HG02973 (cell line): ENCODE results near the gene IFNLR1.

Experiments used
- ATAC-seq: cut with Tn5 transposase; IDR thresholded peaks from one replicate; pipeline ENCODE4 v1.9.1; 2021; ENCODE audit warnings: moderate library complexity; ENCODE audit not compliant: unreplicated experiment

The IFNLR1 gene

DNA sequence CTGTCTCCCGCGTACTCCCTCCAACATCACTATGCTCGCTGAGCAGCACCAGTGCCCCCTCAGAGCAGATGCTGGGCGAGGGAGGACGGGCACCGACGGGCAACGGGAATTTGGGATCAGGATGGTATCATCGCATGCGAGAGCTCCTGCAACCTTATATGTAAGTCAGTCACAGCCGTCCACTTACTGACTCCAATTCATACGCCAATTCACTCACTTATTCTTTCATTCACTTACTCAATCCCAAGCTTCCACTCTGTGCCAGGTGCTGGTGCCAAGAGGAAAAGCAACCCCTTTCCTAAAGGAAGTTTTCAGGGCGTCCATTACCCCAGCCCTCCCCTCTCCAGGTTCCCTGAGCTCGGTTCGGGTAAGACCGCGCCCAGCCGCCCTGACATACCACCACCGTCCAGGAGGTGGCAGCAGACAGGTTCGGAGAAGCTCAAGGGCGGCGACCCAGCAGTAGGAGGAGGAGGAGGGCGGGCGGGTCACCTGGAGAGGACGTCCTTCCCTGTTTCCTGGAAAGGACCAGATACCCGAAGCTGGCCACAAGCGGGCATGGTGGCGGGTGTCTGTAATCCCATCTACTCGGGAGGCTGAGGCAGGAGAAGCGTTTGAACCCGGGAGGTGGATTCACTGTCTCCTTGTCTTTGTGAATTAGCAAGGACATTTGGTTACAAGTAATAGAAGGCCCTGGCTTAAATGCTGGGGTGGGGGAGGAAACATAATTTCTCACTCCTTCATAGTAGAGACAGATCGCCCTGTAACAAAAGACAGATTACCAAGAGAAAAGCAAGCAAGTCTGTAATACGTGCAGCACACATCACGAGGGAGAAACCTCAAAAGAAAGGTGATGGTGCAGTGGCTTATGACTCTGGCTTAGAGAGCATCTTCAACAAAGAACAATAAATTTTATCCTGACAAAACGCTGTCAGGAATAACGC, 36.6 kb downstream of the IFNLR1 start:
- ATAC-seq, result no peak

DNA sequence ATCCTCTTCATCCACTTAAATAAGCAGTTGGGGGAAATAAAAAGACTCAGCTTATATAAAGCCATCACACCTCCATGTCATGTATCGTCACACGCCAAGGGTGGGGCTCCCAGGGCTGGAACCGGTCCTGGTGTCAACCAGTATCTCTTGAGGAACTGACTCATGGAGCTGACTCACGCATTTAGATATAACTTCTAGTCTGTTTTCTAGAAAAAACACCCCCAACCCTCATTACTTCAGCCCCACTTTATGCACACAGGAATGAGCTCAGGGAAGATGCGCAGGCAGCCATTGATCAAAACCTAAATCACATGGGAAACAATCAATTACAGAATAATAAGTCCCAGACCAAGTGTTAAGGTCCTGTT, 37.2 kb downstream of the IFNLR1 start:
- no peak for ATAC-seq

DNA sequence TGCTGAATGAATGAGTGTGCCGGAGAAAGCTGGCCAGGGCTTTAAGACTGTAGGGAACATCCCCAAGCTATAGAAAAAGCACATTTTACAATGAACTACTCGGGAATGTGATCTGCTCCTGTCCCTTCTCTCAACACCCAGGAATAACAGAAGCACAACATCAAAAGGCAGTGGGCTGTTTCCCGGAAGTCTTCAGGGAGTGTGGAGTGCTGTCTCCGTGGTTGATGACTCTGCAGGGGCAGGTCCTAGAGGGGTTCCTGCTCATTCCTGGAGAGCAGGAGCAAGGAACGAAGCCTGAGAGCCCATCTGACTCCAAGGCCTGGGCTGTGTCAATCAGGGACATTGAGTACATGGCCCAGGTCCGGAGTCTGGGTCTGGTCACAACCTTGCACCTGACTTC, 39.3 kb downstream of the IFNLR1 start:
- ATAC-seq, result no peak

DNA sequence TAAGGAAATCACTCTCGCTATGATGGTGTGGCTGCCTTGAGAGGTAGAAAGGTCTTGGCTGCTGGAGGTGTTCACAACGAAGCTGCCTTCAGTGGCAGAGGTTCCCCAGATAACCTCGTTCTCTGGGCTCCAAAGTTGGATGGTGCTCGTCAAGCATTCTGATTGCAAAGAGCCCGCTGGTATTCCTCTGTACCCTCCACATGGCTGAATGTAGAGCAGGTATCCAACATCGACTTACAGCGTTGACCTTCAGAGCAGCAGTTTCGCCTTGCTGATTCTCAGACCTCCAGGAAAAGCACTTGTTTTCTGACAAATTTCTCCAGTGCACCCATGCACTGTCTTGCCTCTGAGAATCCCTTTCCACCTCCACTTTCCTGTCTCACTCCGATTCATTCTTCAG, 39.9 kb downstream of the IFNLR1 start:
- no peak for ATAC-seq

DNA sequence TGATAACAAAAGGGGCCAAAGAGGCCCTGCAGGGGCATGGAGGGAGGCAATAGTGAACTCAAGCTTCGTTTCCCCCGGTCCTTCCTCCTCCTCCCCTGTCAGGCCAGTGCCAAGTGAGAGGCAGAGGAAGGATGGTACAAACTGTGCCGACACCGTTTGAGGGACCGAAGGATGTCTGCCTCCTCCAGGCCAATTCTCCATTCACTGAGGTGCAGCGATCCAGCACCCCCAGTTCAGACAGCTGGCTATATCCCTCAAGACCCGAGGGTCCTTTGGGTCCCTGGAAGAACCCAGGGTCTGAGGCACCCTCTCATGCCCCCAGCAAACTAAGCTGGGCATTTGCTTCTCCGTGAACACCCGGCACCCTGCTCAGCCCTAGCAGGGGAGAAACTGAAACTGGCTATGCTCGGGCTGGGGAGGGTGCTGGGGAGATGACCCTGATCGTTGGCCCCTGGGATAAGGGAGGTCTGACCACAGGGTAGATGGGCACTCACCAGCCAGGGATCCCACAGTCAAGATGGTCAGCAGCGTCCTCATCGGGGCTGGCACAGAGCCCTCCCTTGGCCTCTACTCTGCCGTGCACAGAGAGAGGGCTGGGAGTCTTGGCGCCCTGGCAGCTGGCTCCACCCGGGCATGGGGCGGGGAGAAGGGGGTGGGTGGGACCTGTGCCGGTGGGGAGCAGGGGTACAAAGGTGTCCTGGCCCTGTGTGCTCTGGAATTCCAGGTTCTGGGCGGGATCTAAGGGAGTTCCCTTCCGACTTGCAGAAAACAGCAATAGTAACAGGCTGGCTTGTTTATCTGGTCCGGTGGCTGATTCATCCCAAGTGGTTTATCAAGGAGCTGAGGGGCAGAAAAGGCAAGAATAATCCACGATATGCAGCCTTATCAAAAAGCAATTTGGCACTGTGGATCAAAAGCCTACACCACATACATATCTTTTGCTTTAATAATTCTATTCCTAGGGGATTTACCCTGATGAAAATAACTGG, 44.2 kb downstream of the IFNLR1 start, which contains the start of gene IL22RA1:
Gene IL22RA1, minus strand, starts transcription at position 595 of the 989 bp plus-strand sequence. Its CDS starts 58 bp downstream, at position 537.
- no peak for ATAC-seq

DNA sequence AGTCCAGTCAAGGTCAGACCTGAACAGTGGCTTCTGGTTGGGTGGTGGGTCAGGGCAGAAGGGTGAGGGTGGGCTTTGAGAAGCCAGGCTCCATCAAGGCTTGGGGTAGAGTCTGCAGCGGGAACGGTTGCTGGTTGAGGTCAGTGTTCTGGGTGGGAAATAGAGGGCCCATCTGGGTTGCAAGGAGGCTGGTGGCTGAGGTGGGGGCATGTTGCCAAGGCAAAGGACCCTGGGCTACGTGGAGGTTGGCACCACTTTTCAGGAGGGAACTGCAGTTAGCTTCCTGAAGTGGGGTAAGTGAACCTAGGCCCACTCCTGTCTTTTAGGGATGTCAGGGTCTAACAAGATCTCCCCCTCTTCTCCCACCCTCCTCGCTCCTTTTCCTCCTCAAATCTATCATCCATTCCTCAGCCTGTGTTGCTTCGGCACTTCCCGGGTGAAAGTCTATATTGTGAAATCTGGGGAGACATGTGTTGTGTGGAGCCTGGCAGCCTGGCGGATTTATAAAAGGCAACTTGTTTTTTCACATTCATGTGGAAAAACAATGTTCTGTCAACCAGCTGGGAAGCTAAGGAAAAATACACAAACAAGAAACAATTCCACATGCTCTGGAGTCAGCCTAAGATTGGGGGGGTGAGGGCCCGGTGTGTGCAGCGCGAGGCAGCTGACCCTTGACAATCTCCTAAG, 45.6 kb downstream of the IFNLR1 start:
- no peak for ATAC-seq

DNA sequence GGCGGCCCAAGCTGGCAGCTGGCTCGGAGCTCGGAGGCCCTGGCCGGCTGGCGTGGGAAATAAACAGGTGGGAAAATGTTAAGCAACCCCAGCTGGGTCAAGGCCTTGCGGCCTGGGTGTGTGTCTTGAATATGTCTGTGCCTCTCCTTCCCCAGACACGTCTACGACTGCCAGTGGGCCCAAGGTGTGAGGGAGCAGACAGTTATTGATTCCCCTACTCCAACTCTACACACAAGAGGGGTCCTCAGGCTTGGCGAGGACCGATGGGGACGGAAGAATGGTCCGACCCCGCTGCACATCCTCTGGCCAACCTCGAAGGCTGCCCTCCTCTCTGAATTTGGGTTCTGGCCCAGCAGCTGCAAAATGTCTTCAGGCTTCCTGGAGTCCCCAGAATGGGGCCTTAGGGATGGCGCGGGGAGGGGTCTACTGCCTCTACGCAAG, 46.3 kb downstream of the IFNLR1 start:
- ATAC-seq, result no peak

DNA sequence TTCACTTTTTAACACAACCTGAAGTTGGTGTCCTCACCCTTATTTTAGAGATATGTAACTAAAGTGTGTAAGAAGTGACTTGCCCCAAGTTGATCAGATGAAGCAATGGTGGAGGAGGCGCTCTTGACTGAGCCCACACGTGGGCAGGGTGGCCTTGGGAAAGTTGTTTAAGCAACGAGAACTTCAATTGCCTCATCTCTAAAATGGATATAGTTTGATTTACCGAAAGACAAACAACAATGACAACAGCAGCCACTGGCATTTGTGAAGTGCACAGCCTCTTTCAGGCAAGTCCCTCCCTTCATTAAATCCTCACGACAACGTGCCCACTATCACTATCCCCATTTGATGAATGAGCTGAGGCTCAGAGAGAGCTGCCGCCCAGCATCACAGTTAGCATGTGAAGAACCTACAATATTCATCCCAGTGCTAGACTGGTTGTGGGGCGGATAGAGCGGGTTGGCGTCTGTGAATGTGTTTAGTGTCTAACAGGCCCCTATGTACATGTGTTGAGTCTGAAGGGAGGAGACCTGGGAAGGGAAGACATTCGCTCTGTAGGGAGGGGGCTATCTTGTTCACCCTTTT, 47.2 kb downstream of the IFNLR1 start:
- ATAC-seq, result no peak

DNA sequence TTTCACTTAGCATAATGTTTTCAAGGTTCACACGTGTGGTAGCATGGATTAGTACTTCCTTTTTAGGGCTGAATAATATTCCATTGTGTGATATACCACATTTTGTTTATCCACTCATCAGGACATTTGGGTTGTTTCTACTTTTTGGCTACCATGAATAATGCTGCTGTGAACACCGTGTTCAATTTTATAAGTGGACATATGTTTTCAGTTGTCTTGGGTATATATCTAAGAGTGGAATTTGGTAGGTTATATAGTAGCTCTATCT, 47.9 kb downstream of the IFNLR1 start:
- no peak for ATAC-seq

DNA sequence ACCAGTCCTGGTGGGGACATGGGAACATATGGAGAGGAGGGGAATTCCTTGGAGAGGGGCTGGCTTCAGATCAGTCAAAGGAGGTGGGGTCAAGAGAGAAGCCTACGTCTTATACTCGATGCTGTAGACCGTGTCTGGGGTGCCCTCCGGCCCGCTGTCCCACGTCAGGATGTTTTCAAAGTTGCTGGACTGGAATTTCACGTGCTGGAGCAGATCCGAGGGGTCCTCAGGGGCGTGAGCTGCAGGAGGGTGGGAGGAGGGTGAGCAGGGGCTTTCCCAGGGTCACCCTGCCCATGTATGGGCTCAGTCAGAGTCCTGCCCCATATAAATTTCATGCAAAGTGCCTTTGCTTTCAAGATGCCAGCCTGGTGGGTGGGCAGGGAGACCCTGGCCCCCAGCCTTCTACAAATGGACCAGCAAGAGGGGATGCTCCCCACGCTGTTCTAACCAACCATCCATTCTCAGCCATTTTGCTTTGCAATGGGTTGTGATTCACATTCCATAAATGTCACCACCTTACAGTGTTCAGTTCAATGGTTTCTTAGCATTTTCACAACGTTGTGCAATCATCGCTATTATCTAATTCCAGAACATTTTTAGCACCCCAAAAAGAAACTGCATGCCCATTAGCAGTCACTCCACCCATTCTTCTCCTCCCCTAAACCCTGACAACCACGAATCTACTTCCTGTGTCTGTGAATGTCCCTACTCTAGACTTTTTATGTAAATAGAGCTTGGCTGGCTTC, 48.4 kb downstream of the IFNLR1 start:
- no peak for ATAC-seq

DNA sequence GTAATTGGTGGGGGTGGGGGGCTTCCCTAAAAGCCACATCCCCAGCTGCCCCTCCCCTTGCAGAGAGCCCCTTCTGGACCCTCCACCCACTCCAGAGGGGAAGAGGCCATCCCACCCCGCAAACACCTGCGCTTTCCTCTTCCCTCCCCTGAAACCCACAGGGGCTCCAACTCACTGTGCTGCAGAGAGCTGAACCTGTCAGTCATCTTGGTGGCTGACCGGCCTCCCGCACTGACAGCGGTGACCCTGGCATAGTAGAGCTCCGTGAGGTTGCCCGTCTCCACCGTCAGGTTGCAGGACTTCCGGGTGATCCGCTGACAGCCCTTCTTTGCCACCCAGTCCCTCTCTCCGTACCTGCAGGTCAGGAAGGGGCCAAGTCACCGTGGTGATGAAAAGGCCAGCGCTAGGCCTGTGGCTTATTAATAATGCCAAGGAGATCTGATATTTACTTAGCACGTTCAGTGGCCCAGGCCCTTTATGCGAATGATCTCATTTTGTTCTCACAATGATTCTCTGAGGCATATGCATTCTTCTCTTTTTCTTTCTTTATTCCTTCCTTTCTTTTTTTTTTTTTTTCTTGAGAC, 50.0 kb downstream of the IFNLR1 start:
- no peak for ATAC-seq

DNA sequence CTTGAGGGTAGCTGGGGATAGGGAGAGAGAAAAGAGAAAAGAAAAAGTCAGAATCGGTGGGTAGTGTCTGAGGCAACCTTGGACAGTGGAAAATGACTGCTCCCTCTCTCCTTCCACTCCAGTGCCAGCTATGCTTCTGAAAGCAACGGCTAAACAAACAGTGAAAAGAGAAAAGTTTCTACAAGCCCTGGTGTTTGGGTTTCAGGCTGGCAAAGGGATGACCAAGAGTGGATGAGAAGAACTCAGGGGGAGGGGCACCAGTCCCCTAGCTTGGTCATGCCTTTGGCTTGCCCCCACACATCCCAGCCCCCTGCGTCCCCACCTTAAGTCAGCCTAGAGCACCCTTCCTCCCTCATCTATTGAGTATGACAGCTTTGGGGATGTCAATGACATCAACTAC, 52.7 kb downstream of the IFNLR1 start:
- no peak for ATAC-seq

DNA sequence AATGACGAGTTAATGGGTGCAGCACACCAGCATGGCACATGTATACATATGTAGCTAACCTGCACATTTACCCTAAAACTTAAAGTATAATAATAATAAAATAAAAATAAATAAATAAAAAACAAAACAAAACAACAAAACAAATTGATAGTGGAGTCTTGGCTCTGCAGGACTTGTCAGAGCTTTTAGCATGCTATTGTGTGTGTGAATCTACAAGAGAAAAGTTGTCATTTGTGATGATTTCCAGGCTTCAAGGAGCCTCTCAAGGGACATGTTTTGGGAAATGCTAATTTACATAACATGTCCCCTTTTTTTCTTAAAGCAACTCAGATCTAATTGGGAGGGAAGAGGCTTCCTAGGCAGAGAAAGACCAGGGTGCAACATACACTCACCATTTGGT, 53.3 kb downstream of the IFNLR1 start:
- no peak for ATAC-seq

DNA sequence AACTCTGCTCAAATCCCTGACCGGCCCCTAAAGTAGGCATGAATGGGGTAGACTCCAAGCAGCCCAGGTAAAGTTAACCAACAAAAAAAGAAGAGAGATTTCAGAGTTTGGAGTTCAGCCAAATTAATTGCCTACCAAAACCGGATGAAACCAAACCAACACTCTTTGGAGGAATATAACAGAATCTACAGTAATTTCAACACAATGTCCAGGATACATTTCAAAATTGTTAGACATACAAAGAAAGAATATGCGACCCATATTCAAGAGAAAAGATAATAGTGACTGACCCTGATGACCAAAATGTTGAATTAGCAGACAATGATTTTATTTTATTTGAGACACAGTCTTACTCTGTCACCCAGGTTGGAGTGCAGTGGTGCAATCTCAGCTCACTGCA, 56.7 kb downstream of the IFNLR1 start:
- ATAC-seq, result no peak

DNA sequence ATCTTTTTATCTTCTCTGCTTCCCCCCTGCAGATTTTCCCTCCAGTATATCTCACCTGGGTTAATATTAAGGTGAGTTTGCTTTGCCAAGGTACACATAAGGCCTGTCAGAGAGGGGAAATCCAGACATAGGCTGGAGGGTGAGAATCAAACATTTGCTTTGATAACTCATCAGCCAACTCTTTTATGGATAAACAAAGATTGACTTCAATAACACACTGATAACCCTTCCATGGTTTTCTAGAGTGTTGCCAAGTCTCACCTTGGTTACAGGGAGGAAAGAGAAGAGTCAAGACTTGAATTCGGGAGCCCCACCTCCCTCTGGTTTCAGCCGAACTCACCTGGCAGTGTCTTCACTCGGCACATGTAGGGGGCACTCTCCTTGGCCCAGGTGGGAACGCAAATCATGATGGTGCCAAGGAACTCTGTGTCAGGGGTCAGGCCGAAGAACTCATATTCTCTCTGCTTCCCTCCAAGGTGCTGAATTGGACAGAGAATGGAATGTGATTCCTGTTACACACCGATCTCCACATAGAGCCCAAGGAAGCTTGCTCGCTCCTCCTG, 59.2 kb downstream of the IFNLR1 start:
- no peak for ATAC-seq

DNA sequence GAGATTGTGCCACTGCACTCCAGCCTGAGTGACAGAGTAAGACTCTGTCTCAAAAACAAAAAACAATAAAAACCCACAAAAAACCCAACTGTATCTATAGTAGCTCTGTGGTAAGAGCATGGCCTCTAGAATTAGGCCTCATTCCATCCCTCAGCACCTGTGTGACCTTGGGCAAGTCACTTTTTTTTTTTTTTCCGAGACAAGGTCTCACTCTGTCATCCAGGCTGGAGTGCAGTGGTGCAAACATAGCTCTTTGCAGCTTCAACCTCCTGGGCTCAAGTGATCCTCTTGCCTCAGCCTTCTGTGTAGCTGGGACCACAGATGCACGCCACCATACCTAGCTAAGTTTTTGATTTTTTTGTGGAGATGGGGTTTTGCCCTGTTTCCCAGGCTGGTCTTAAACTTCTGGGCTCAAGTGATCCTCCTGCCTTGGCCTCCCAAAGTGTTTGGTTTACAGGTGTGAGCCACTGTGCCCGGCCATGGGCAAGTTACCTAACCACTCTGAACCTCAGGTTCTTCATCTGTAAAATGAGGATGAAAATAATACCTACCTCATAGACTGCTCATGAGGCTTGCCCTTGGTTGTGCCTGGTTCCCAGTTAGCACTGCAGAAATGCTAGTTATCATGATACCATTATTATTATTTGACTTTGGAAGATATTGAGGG, 59.8 kb downstream of the IFNLR1 start:
- no peak for ATAC-seq

DNA sequence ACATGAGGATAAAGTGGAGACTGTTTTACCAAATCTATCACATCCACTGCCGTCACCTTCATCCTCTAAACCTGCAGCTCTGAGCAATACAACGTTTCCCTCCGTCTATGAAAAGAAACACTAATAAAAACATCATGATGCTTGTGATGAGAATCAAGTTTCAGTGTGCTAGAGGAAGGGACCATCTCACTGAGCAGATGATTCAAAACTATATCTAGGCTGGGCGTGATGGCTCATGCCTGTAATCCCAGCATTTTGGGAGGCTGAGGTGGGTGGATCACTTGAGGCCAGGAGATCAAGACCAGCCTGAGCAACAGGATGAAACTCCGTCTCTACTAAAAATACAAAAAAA, 60.4 kb downstream of the IFNLR1 start:
- ATAC-seq, result no peak

DNA sequence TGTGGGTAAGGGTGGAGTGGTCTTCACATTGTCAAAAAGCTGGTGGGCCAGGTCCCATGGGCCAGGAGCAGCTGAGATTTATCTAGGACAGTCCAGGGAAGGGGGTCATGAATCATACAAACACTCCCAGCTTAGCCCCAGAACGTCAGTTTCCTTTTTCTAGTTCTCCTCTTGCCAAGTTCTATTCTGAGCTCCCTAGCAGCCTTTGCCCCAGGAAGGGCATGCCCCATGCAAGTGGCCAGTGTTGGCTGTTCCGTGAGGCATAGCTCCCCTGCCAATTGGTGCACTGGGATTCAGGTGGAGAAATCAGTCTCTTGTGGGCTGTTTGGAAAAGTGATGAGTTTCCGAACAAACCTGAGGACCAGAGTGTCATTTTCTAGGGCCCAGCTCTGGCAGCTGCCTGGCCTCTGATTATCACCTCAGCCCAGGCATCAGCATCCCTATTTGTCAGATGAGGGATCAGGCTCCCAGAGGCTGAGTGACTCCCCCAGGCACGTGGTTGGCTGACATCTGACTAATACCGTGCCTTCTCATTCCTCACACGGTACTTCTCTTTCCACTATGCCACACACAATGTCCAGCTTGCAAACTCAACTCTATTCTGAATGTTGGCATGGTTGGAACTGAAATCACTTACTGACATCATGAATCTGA, 60.9 kb downstream of the IFNLR1 start:
- ATAC-seq, result no peak

DNA sequence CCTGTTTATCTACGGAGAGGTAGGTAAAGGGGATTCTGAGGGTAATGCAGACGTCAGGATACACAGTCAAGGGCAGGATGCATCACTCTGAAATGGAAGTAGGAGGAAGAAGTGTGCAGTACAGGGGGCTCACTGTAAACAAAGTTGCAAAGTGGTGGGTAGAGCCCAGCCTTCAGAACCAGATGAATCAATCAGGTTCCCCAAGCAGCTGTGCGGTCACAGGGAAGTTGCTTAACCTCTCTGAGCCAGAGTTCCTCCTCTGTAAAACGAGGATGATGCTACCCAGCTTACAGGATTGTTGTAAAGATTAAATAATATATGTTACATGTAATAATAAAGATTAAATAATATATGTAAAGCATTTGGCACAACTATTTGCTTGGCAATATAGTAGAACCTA, 61.6 kb downstream of the IFNLR1 start:
- ATAC-seq, result no peak
